Progenitor cell of endocrine pancreas (in vitro differentiated cells): ENCODE results near the gene TPCN1. TPM values are rescaled to one million over a fixed set of nuclear protein-coding genes. Genes with fewer than 3 reads are reported as not detected.

Experiments used
- DNase-seq: peaks from one replicate; pipeline ENCODE4 v3.0.0; 2021; ENCODE audit warnings: low spot score; ENCODE audit not compliant: unreplicated experiment
- H3K27ac Mint-ChIP-seq: 2 replicates; pipeline ENCODE4 v1.8.0; 2021; ENCODE audit warnings: mild to moderate bottlenecking, moderate library complexity, mixed read lengths
- H3K27me3 Mint-ChIP-seq: 2 replicates; pipeline ENCODE4 v1.8.0; 2021; ENCODE audit warnings: mixed read lengths
- H3K36me3 Mint-ChIP-seq: 2 replicates; pipeline ENCODE4 v1.8.0; 2022; ENCODE audit warnings: mixed read lengths; ENCODE audit not compliant: insufficient read depth
- H3K4me1 Mint-ChIP-seq: 2 replicates; pipeline ENCODE4 v1.8.0; 2021; ENCODE audit warnings: low read depth, mixed read lengths
- H3K4me3 Mint-ChIP-seq: 2 replicates; pipeline ENCODE4 v1.8.0; 2021; ENCODE audit warnings: low read depth, mild to moderate bottlenecking, moderate library complexity, mixed read lengths
- H3K9me3 Mint-ChIP-seq: 2 replicates; pipeline ENCODE4 v1.8.0; 2021; ENCODE audit warnings: low read depth, mixed read lengths
- total RNA-seq: library from RNA; stranded (reverse); gene quantifications from 2 replicates; pipeline ENCODE4 v1.2.1, GENCODE V29; 2021
- TF ChIP-seq, protein P1 (sequence below): fragments of 200-600 bp; sonication (generic); IDR thresholded peaks from one replicate; pipeline ENCODE4 v1.5.0; 2021; ENCODE audit warnings: antibody characterized with exemption, mild to moderate bottlenecking; ENCODE audit not compliant: unreplicated experiment

TPCN1 gene
- total RNA-seq, 1 donor from 2014 or later, result 34.1 TPM

DNA sequence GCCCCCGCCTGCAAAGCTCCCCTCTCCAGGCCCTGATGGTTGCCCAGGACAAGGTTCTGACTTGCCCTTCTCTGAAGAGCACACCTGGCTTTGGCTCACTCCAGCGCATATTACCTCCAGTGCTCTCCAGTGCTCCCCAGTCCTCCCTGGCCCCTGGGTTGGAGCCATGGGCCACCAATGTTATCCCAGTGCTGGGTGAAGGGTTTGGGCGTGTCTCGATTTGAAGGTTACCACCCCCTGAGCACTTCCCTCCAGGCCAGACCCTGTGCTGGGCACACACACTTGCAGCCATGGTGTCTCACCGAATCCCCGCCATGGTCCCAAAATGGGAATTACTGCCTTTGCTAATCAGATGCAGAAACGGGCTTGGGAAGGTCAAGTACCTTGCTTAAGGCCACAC, 24.7 kb upstream of the TPCN1 start:
- TF ChIP-seq, protein P1, sequence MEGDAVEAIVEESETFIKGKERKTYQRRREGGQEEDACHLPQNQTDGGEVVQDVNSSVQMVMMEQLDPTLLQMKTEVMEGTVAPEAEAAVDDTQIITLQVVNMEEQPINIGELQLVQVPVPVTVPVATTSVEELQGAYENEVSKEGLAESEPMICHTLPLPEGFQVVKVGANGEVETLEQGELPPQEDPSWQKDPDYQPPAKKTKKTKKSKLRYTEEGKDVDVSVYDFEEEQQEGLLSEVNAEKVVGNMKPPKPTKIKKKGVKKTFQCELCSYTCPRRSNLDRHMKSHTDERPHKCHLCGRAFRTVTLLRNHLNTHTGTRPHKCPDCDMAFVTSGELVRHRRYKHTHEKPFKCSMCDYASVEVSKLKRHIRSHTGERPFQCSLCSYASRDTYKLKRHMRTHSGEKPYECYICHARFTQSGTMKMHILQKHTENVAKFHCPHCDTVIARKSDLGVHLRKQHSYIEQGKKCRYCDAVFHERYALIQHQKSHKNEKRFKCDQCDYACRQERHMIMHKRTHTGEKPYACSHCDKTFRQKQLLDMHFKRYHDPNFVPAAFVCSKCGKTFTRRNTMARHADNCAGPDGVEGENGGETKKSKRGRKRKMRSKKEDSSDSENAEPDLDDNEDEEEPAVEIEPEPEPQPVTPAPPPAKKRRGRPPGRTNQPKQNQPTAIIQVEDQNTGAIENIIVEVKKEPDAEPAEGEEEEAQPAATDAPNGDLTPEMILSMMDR, result no peak
- Mint-ChIP-seq H3K9me3 (no peaks in the 10 kb centered on the region), H3K4me1 (no peaks in the 10 kb centered on the region), H3K36me3 (peaks cover 3% of the 10 kb centered on the region), H3K4me3 (no peak overlapping the region), H3K27ac (no peak overlapping the region), H3K27me3 (no peaks in the 10 kb centered on the region)
- DNase-seq, result no peak

DNA sequence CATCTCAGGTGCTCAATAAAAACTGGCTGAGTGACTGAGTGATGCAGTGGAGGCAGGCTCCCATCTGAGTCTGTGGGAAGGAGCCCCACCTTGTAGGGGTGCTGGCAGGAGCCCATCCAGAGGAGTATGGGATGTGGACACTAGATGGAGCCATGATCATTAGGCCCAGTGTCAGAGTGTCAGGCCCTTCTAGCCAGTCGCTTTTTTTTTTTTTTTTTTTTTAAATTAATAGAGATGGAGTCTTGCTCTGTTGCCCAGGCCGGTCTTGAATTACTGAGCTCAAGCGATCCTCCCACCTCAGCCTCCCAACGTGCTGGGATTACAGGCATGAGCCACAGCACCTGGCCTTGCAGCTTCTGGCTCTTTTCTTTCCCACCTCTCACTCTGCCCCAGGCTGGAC, 24.3 kb upstream of the TPCN1 start:
- Mint-ChIP-seq H3K36me3 (peaks cover 3% of the 10 kb centered on the region), H3K4me1 (no peaks in the 10 kb centered on the region), H3K4me3 (no peak overlapping the region), H3K27me3 (no peaks in the 10 kb centered on the region), H3K27ac (no peak overlapping the region), H3K9me3 (no peaks in the 10 kb centered on the region)
- no peak for DNase-seq
- TF ChIP-seq, protein P1, result peak; percentile 60

DNA sequence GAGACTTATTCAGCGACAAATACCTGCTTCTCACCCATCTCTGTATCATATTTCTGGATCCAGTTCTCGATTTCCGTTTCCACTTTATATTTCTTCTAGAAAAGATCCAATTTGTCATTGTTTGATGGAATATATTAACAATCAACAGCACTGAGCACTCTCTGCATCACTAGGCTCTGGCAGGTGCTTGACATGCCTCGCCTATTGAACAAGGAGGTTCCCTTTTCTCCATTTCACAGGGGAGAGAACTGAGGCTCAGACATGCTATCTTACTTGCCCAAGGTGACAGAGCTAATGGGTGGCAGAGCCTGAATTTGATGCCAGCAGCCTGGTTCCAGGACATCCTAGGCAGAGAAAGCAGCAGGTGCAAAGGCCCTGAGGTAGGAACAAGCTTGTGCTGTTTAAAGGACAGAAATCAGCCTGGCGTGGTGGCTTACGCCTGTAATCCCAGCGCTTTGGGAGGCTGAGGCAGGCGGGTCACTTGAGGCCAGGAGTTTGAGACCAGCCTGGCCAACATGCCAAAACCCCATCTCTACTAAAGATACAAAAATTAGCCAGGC, 23.7 kb upstream of the TPCN1 start:
- no peaks in the 10 kb centered on the region for H3K27me3 Mint-ChIP-seq
- TF ChIP-seq, protein P1, result no peak
- H3K9me3 Mint-ChIP-seq, result no peaks in the 10 kb centered on the region
- H3K27ac Mint-ChIP-seq, result no peak overlapping the region
- H3K4me1 Mint-ChIP-seq, result no peaks in the 10 kb centered on the region
- H3K36me3 Mint-ChIP-seq, result peaks cover 3% of the 10 kb centered on the region
- no peak overlapping the region for H3K4me3 Mint-ChIP-seq
- DNase-seq, result no peak

DNA sequence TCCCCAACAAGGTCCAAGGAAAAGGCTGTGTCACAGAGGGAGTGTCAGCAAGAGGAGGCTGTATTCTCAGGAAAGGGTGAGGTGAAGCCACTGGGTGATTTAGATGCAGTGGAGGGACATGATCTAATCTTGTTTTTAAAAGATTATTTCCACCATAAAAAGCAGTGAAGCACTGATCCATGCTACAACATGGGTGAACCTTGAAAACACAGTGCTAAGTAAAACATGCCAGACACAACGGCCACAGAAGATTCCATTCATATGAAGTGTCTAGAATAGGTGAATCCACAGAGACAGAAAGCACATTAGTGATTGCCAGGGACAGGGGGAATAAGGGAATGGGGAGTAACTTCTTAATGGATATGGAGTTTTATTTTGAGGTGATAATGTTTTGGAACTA, 23.0 kb upstream of the TPCN1 start:
- H3K4me3 Mint-ChIP-seq, result no peak overlapping the region
- no peaks in the 10 kb centered on the region for H3K27me3 Mint-ChIP-seq
- H3K4me1 Mint-ChIP-seq, result no peaks in the 10 kb centered on the region
- H3K27ac Mint-ChIP-seq, result no peak overlapping the region
- TF ChIP-seq, protein P1, result no peak
- H3K9me3 Mint-ChIP-seq, result no peaks in the 10 kb centered on the region
- no peak for DNase-seq
- H3K36me3 Mint-ChIP-seq, result peaks cover 3% of the 10 kb centered on the region

DNA sequence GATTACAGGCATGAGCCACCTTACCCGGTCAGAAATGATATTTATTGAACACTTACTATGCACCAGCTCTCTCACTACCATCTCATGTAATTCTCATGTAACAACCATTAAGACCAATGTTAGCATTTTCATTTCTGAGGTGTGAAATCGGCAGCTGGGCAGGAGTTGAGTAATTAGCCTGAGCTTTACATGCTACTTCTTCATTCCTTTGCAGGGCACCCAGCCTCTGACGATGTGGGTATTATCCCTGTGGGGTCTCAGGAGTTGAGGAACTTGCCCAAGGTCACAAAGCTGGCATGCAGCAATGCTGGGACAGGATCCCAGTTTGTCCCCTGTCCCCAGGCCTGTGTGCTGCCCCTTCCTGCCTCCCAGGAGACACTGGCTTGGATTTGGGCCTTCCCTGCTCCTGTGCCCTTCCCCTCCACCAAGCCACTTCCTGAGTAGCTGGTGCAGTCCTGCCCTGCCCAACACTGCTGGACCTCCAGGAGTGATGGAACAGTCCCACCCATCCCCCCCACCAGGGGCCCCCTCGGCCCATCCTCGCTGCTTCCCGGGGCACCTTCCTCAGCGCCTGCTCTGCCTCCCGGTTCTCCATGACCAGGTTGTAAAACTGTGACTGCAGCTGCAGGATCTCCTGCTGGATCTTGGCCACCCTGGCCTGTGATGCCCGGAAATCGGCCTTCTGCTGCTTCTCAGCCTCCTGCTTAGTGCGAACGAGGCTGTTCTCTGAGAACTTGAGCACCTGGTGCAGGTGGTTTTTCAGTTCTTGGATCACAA, 21.1 kb upstream of the TPCN1 start:
- no peak for DNase-seq
- H3K4me1 Mint-ChIP-seq, result no peaks in the 10 kb centered on the region
- H3K9me3 Mint-ChIP-seq, result no peaks in the 10 kb centered on the region
- TF ChIP-seq, protein P1, result no peak
- no peak overlapping the region for H3K4me3 Mint-ChIP-seq
- H3K27me3 Mint-ChIP-seq, result no peaks in the 10 kb centered on the region
- H3K27ac Mint-ChIP-seq, result no peak overlapping the region
- H3K36me3 Mint-ChIP-seq, result peaks cover 3% of the 10 kb centered on the region
